Esophagus mucosa (tissue), 1 donor: ENCODE data around the gene GNA12. TPM values are rescaled to one million over a fixed set of nuclear protein-coding genes. Genes with fewer than 3 reads are reported as not detected.
A peak's percentile ranks its signal among the peaks of the same experiment; 100 is the strongest.

Source experiments
- ATAC-seq: fragments of 200-7000 bp; cut with Tn5 transposase; one replicate; pipeline ENCODE4 v1.9.1; 2020
- total RNA-seq: library from RNA; stranded (reverse); gene quantifications from one replicate; pipeline ENCODE4 v1.2.4, GENCODE V29; 2023
- donor health status: DM: yes; HTN: yes; CAD: no.

Gene GNA12, protein sequence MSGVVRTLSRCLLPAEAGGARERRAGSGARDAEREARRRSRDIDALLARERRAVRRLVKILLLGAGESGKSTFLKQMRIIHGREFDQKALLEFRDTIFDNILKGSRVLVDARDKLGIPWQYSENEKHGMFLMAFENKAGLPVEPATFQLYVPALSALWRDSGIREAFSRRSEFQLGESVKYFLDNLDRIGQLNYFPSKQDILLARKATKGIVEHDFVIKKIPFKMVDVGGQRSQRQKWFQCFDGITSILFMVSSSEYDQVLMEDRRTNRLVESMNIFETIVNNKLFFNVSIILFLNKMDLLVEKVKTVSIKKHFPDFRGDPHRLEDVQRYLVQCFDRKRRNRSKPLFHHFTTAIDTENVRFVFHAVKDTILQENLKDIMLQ
- 7.5 TPM for total RNA-seq

DNA sequence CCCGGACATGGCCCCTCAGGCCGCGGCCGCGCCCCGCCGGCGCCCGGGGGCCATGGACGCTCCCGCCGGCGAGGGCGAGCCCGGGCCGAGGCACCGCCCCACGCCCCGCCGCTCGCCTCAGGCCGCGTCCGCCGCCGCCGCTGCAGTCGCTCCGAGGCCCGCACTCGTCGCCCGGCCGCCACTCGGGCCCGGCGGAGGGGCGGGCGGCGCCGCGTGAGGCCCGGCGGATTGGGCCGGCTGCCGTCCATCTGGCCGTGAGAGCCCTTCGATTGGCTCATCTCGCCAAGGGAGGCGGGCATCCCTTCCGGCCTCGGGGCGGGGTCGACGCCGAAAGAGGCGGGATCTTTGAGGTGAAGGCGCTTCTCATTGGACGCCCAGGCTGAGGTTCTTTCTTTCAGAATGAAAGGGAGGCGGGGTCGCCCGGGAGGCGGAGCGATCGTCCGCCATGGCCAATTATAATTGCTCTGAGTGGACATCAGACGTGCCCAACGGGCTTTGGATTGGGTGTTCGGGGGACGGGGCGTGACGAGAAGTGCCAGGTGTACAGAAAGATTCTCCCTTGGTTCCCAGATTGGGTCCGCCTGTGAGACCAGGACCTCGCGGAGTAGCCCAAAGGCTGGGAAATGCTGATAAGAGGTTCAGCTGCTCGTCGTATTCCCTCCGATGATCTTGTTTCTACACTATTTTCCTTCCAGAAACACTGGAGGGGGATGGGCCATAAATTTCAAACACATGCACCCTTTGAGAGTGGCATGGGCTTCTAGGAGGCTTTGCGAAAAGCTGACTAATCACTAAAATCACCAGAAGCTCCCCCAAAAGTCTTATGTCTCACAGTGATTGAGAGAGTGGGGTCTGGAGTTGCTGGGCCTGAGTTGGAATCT lies at the start of gene GNA12:
GNA12 (minus strand) TSS at position 156 of the 881 bp plus-strand sequence; CDS start at position 9, 147 bp downstream.
- peak; percentile 99 for ATAC-seq

DNA sequence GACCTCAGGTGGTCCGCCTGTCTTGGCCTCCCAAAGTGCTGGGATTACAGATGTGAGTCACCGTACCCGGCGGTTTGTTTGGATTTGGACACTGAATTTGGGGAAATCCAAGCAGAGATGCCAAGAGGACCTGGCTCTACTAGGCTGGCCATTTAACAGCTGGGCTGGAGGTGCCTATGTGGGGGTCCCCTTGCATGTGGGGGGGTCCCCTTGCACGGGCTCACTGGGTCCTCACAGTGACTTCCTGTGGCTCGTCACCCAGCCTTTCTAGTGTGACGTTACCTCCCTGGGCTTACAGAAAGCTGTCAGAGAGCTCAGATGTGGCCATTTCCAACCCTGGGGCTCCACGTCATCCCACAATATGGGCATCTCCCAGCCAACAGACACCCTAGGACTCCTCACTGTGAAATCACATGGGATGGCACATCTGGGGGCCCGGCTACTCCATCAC lies 49.3 kb upstream of the GNA12 start:
- ATAC-seq: no peak

DNA sequence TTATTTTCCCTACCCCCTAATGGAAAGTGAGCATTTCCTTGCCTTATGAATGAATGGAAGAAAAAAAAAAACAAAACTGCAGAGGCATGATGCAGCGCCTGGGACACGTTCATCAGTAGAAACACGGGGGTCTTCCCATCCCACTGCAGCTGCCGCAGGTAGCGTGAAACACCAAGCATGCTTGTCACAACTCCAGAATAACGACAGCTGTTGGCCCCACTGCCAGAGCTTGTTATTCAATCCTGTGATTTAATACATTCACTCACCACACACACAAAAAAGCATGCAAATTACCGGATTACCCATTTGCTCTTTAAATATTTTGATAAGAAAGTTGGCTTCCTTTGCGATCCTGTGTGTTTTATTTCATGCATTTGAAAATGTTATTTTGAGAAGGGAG lies 48.4 kb upstream of the GNA12 start:
- no peak for ATAC-seq

DNA sequence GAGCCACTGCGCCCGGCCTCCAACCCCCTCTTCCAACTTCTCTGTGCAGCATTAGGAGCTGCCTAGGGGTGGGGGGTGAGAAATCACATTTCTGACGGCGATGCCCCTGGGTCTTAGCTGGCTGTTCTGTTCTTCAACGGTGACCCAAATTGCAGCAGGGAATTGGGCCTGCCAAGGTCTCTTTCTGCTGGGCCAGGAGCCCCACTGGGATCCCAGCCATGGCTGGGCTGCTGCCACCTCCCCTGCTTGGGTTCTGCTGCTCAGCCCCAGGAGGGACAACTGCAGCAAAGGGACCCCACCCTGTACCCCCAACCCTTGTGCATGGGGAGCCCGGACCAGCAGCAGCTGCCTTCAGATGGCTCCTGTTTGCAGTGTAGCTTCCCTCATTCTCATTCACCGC lies 43.7 kb upstream of the GNA12 start:
- no peak for ATAC-seq

DNA sequence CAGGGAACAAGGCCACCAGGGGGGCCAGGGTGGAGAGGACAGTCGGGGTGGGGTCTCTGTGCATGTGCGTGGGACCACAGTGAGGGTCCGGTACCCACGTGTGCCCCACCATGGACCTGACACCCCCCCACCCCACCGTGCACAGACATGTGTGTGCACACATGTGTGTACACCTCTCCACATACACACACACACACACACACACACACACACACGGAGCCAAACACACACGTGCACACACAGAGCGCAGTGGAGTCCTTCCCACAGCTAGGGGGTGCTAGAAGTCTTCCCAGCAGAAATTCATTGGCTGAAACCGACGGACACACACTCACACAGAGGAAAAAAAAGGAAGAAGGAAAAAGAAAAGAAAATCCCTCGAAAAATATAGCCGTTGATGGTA lies 42.8 kb upstream of the GNA12 start:
- ATAC-seq: peak; percentile 80

DNA sequence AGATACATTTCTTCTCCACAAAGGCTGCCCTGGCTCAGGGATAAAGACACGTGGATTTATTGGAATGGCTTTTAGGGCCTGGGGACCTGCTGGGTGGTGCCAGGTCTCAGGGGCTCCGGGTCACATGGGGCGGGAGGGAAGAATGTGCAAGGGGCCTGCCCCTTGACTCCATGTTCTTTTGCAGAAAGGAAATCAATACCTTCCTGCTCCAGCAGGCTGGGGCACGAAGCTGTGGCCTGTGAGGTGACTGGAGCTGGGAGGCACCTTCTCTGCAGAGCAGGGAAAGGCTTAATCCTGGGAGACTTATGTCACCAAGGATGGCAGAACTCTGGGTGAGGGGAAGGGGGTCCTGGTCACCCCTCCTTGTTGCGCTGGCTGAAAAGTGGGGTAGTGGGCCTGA lies 42.3 kb upstream of the GNA12 start:
- no peak for ATAC-seq

DNA sequence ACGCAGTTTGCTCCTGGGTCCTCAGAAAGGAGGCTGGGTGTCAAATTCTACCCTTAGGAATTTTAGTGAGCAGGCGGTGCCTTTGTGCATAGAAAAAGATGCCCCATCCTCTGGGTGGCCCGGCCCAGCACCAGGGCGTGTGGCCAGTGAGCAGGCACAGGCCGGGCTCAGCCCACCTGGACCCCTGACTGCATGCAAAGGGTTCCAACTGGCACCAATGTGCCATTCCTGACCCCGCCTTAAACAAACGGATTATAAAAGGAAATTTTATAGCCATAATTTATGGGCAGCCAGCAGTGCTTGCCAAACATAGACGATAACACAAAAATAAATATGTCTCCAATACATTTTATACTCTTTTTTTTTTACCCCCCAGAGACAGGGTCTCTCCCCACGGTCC lies 40.1 kb upstream of the GNA12 start:
- ATAC-seq: no peak

DNA sequence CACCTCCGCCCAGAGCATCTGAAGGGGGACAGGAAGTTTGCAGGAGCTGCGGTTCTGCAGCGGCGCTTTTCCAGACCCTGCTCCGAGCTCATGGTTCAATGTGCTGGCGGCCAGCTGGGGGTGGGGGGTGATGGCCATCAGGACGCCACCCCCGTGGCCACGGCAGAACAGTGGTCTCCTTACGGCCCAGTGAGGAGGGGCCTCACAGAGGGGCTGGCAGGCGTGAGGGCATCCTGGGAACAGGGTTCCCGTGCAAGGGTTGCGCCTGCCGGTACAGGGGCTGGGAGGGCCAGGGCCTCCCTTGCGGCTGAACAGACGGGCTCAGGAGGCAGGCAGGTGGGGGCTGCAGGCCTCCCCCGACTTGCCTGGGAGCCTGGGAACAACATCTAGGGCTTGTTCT lies 39.0 kb upstream of the GNA12 start:
- ATAC-seq: no peak

DNA sequence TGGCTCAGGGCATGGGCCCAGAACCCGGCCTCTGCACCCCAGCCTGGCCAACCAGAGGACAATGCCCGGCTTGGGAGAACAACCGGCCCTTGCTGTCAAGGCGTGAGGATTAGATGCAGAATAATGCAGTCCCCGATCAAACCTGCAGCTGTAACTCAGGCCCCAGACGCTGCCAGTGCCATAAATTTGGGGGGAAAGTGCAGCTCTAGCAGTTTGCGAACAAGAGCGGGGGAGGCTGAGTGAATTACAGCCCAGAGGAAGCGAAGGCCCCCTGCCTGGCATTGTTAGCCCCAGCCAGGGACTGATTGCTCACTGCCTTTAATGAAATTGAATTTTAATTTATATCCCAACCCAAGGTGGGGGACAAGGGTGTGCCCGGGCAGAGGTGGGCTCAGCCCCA lies 38.0 kb upstream of the GNA12 start:
- no peak for ATAC-seq

DNA sequence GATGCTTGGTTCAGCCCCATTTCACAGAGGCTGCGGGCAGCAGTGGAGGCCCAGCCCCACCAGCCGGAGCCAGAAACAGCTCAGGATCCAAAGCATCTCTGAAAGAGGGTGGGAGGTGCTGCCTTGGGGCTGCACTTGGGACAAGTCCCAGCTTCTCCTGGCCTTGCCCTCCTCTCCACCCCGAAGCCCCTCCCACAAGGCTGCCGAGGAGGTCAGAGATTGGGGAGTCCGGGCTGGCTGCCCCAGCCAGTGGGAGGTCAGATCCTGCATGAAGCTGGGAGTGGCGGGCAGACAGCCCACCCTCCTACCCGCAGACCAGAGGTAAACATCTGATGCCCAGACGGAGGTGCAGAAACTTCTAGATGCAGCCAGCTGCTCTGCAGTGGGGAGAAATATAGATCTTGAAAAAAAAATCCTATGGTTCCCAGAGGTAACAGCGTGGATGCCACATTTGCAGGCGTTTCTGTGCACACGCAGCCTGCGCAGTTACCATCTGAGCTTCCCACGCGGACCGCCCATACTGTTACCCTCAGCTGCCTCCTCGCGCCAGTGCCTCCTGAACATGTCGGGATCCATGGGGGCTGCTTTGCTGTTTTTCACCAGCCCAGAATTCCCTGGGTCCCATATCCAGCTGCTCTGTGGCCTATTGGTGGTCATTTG lies 36.9 kb upstream of the GNA12 start:
- ATAC-seq: no peak

DNA sequence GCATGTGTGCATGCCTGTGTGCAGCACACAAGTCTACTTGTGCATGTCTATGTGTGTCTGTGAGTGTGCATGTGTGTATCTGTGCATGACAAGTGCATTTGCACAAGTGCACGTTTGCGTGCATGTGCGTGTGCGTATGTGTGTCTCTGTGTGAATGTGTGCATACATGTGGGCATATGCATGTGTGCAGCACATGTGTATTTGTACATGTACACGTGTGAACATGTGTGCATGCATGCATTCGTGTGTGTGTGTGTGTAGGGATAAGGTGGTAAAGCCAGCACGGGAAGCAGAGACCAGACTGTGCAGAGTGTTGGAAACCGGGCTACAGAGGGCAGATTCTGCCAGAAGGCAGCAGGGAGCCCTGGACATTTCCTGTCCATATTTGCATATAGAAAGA lies 35.9 kb upstream of the GNA12 start:
- ATAC-seq: no peak

DNA sequence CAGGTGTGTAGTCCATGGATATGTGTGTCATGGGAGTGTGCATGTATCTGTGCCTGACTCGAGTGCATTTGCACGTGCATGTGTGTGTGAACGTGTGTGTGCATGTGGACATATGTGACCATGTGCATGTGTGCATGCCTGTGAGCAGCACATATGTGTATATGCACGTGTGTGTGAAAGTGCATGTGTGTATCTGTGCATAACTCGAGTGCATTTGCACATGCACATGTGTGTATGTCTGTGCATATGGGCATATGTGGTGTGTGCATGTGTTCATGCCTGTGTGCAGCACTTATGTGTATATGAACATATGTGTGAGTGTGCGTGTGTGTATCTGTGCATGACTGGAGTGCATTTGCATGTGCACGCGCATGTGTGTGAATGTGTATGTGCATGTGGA lies 35.2 kb upstream of the GNA12 start:
- ATAC-seq: no peak

DNA sequence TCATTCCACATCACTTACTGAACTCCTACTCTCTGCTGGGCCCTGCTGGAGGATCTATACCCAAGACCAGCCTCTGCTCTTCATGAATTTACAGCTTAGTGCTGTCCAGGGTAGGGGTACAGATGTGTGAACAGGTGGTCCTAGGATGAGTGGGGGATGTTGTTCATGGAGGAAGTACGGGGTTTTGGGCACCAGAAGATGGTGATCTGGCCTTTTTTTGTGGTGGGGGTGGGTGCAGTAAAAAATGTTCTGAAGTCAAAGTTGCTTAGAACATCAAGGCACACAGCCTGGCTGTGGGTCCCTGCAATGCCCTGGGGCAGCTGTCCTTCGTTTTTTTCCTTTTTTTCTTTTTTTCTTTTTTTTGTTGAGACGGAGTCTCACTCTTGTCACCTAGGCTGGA lies 34.2 kb upstream of the GNA12 start:
- no peak for ATAC-seq

DNA sequence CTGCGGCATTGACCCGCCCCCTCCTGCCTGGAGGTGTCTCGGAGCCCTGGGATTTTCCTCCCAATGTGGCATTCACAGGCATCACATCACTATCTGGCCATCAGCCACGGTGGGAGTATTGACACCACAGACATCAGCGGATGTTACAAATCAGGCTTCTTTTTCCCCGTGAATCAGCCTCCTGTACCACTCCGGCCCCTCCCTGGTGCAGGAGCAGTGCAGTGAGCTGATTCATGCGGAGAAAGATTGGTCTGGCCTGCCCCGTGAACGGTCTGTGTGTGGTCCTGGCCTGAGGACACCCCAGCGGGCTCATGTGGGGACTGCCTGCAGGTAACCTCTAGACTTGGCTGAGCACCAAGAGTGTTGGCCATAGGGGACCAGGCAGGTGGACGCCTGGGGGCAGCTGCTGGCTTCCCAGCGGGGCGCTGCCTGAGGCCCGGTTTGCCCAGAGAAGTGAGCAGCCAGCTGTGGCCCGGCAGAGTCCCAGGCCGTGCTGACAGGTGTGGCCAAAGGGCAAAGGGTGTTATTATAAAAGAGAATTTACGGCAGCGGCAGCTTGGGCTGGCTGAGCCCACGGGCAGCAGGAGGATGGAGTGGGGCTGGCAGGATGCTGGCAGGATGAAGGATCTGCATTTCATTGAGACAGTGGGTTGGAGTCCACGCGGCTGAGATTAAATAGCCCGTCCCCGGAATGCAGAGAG lies 32.1 kb upstream of the GNA12 start:
- no peak for ATAC-seq

DNA sequence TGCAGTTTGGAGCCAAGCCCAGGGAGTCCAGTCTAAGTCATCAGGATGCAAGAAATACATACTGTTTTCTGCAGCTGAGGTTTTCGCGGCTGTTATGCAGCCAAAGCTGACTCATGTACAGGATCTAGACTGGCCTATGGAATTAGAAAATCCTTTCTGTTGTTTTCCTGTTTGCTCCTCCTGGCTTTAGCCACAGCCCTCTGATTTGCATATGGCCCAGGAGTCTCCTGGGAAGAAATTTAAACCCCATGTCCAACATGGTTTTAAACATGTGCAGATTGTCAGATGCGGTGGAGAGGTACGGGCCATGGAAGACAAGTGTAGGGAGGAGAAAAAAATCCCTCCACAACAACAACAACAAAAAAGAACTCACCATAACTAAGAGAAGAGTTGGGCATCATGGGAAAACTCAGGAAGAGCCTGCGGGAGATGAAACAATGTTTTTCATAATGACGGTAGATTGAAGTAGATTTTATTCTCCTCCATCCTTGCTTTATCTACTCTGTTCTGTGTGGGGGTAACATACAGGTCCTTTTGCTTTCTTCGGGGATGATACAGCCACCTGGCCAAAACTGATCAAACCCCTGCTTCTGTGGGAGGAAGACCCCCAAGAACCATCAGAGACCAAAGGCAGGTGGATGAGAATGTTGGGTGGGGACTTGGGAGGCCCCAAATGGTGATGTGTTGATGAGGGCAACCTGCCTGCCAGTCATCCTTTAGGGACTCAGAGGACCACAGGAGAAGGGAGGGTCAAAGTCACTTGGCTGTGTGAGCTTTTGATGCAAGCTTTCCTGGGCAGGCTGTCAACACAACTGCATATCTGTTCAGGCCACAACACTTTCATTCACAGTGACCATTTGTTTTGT lies 29.8 kb upstream of the GNA12 start:
- peak; percentile 80 for ATAC-seq

DNA sequence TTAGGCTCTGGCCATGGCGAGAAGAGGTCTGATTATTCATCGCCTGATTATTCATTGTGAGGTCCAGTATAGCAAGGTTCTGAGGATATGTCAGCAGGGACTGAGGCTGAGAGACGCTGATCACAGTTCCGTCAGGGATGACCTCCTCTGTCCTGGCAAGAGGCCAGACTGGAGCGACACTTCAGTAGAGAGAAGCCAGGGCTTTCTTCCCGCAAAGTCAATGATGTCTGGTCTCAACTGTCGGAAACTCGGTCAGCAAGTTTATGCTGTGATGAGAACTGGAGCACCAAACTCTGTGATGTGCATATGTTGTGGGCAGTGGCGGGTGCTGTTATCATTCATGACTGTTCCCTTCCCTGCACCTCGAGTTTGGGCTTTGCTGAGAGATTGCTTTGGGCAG lies 29.0 kb upstream of the GNA12 start:
- peak; percentile 39 for ATAC-seq

DNA sequence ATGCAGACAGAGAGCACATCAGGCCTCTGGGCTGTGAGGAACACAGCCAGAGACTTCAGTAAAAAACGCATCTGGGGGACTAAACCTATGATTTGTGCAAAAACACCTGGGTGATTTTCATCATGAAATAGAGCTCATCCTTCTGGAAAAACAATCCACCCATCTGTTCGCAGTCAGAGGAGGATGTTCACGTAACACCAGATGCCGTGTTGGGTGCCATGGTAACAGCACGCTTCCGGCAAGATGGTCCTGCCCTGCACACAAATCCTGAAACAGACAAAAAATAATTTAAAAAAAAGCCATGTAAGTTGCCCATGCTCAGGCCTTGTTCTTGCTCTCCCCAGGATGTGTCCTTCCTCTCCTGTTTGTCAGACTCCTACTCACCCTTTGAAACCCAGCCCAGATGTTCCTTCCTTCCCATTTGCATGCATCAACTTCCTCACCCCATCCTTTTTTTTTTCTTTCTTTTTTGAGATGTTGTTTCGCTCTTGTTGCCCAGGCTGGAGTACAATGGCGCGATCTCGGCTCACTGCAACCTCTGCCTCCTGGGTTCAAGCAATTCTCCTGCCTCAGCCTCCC lies 28.3 kb upstream of the GNA12 start:
- ATAC-seq: no peak

DNA sequence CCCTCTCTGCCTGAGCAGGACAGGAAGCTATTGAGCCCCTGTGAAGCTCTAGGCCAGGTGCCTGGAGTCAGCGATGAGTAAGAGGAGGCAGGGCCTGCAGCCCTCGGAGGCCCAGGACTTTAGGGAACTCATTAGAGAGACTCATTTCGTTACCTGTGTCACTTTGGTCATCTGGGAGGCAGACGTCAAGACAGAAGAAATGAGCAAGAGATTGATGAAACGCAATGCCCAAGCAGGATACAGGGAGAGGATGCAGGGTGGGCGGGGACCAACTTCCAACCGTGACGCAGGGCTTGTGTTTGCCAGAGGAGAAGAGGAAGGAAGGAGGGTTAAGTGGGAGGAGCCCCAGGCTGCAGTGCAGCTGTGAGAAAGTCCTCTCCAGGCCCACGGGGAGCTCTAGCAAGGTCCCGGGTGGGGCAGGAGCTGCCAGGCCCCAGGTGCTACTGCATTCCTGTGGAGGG lies 26.4 kb upstream of the GNA12 start:
- ATAC-seq: peak; percentile 49

DNA sequence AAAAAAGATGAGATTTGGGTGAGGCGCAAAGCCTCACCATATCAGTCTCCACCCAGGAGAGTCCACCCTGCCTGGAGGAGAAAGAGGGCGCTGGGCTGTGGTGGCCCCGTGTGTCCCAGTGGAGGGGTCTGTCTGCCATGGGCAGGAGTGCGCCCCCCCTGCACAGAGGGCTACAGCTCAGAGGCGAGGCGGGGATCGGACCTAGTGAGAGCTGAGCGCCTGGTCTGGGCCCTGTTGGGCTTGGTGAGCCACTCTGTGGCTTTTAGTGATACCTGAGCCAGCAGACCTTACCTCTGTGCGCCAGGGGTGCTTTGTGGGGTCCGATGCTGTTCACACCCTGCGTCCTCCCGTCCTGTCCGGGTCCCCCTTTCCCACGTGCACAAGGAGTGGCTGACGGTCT lies 25.9 kb upstream of the GNA12 start:
- no peak for ATAC-seq

DNA sequence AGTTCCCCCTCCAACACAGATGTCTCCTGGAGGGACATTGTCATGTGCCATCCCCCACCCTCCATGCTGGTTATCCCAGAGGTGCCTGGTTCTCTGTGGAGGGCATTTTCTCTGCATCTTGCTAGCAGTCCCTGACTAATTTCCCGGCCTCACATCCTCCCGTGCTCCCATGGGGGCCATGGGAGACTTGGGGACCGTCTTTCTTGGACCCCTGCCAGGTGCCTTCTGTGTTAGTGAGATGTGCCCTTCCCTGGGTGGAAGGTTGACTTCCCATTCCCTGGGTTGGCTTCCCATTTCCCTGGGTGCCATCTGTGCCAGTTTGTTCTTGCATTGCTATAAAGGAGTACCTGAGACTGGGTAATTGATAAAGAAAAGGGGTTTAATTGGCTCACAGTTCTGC lies 22.5 kb upstream of the GNA12 start:
- ATAC-seq: no peak

DNA sequence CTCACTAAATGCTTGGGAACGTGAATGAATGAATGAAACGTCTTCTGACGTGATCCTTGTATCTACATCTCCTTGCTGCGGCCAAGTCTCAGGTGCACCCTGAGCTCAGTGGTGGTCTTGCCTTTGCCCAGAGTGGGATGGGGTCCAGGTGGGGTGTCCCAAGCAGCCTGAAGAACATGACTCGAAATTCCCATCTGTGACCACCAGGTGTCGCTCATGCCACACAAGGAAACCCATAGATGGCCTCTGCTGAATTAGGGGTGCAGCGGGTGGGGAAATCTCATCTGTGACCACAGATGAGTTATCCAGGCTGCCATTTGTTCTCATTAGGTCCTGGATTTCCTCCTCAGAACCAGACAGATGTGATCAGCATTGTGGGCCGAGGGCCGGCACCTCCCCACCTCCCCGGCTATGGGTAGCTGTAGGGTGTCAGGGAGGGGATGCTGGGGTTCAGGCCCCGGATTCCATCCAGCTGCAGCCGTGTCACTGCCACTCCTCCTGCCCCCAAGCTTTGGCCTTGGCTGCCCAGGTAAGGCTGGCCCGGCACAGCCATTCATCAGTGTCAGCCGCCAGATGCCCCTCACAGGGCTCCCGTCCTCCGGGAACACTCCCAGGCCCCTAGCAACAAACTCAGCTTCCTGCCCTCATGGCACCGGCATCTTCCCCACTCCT lies 21.0 kb upstream of the GNA12 start:
- ATAC-seq: peak; percentile 46
